Endothelial cell of umbilical vein (primary cell): ENCODE data around the gene NPNT. TPM values are rescaled to one million over a fixed set of nuclear protein-coding genes. Genes with fewer than 3 reads are reported as not detected.

ENCODE experiments used
- BruUV-seq: library from RNA; stranded (reverse); fragments of 400-500 nt; replicated peaks from 2 replicates; lab custom pipeline; 2021; lab: Mats Ljungman, UMichigan
- CTCF ChIA-PET: fragments of 300-600, 350-600 bp; sonication (Branson Sonifier 250); formaldehyde crosslinking; loops from one replicate; lab custom pipeline; 2021; ENCODE audit warnings: antibody characterized with exemption, inconsistent platforms; lab: Charles Lee
- POLR2A ChIA-PET: fragments of 300-600, 350-600 bp; sonication (Branson Sonifier 250); formaldehyde crosslinking; loops from one replicate; lab custom pipeline; 2021; ENCODE audit warnings: antibody characterized with exemption, inconsistent platforms; lab: Charles Lee
- DNase-seq: peaks from one replicate; pipeline ENCODE4 v3.0.0-alpha.2; 2011; ENCODE audit warnings: low read depth, low spot score
- FAIRE-seq: peaks from 2 replicates; lab custom pipeline; 2011; peaks lifted over from hg19 to GRCh38; lab: Jason Lieb, UNC
- H2AFZ ChIP-seq: 2 replicates; pipeline ENCODE4 v1.6.0; 2012; ENCODE audit warnings: low read depth, low read length, control low read depth, inconsistent platforms
- H3K27ac ChIP-seq: 2 replicates; pipeline ENCODE4 v1.5.1; 2011; ENCODE audit warnings: low read depth, mild to moderate bottlenecking, control low read depth, low read length, moderate library complexity; ENCODE audit not compliant: insufficient read depth
- H3K27me3 ChIP-seq, 2 experiments: 2 replicates each; pipeline versions ENCODE4 v1.6.0 to v1.6.1; 2011; ENCODE audit warnings: low read length in 2 of 2, mixed read lengths in 1 of 2; ENCODE audit not compliant: control insufficient read depth in 2 of 2, insufficient read depth in 2 of 2
- H3K36me3 ChIP-seq, 2 experiments: 2 replicates in 1 of 2; 3 replicates in 1 of 2; pipeline ENCODE4 v1.5.1; 2011; ENCODE audit warnings: low read length in 2 of 2, mild to moderate bottlenecking in 1 of 2, moderate library complexity in 1 of 2; ENCODE audit not compliant: control insufficient read depth in 2 of 2, insufficient read depth in 2 of 2; ENCODE audit errors: extremely low read depth in 1 of 2
- H3K4me1 ChIP-seq: 3 replicates; pipeline ENCODE4 v1.5.1; 2011; ENCODE audit warnings: mild to moderate bottlenecking, low read length; ENCODE audit not compliant: control insufficient read depth, insufficient read depth; ENCODE audit errors: extremely low read depth
- H3K4me2 ChIP-seq: 2 replicates; pipeline ENCODE4 v1.6.1; 2011; ENCODE audit warnings: low read length, control low read depth, mixed read lengths; ENCODE audit not compliant: insufficient read depth
- H3K4me3 ChIP-seq, 3 experiments: fragments of 200-600 bp in 1 of 3; sonication (generic), shearing (Covaris generic) in 1 of 3; replicated peaks in 1 of 3; 2 replicates each; pipeline ENCODE4 v1.5.1; 2011 to 2016; ENCODE audit warnings: control low read depth in 3 of 3, low read length in 3 of 3, mild to moderate bottlenecking in 2 of 3, inconsistent platforms in 1 of 3, low read depth in 1 of 3, moderate library complexity in 1 of 3; ENCODE audit not compliant: insufficient read depth in 1 of 3
- H3K79me2 ChIP-seq: 2 replicates; pipeline ENCODE4 v1.6.0; 2012; ENCODE audit warnings: low read length, inconsistent platforms; ENCODE audit not compliant: control insufficient read depth, insufficient read depth
- H3K9ac ChIP-seq: replicated peaks from 2 replicates; pipeline ENCODE3; 2011; ENCODE audit warnings: low read length, control low read depth; ENCODE audit not compliant: insufficient read depth; ENCODE audit errors: extremely low read depth
- H3K9me1 ChIP-seq: replicated peaks from 3 replicates; pipeline ENCODE4 v1.6.0; 2011; ENCODE audit warnings: mild to moderate bottlenecking, low read length; ENCODE audit not compliant: control insufficient read depth, insufficient read depth; ENCODE audit errors: extremely low read depth
- H3K9me3 ChIP-seq: replicated peaks from 2 replicates; pipeline ENCODE4 v1.5.1; 2012; ENCODE audit warnings: low read length, inconsistent platforms; ENCODE audit not compliant: control insufficient read depth, insufficient read depth
- H4K20me1 ChIP-seq: replicated peaks from 2 replicates; pipeline ENCODE3; 2011; ENCODE audit warnings: mild to moderate bottlenecking, low read length; ENCODE audit not compliant: control insufficient read depth, insufficient read depth; ENCODE audit errors: extremely low read depth
- EZH2 ChIP-seq: IDR thresholded peaks from 2 replicates; pipeline ENCODE4 v1.6.1; 2012; ENCODE audit warnings: borderline replicate concordance, low read depth, mild to moderate bottlenecking, moderate library complexity, low read length, inconsistent platforms; ENCODE audit not compliant: severe bottlenecking
- FOS ChIP-seq: IDR thresholded peaks from 2 replicates; pipeline ENCODE4 v1.6.1; 2011; ENCODE audit warnings: mild to moderate bottlenecking, low read length, moderate library complexity, borderline replicate concordance; ENCODE audit not compliant: insufficient read depth
- GATA2 ChIP-seq: IDR thresholded peaks from 2 replicates; pipeline ENCODE4 v1.7.0; 2011; ENCODE audit warnings: low read depth, mild to moderate bottlenecking, moderate library complexity, mixed read lengths, low read length; ENCODE audit not compliant: insufficient read length, insufficient read depth
- JUN ChIP-seq: IDR thresholded peaks from 2 replicates; pipeline ENCODE4 v1.6.1; 2011; ENCODE audit warnings: borderline replicate concordance, low read depth; ENCODE audit not compliant: insufficient read length, insufficient read depth
- MYC ChIP-seq: IDR thresholded peaks from one replicate; pipeline ENCODE4 v1.6.1; 2011; ENCODE audit warnings: mild to moderate bottlenecking, low read depth, low read length
- POLR2A ChIP-seq: IDR thresholded peaks from 2 replicates; pipeline ENCODE4 v1.6.1; 2012; ENCODE audit warnings: low read depth, mild to moderate bottlenecking, control low read depth, low read length
- POLR2AphosphoS5 ChIP-seq: IDR thresholded peaks from 2 replicates; pipeline ENCODE4 v1.6.1; 2012; ENCODE audit warnings: low read depth, mild to moderate bottlenecking, control low read depth, low read length, moderate library complexity; ENCODE audit not compliant: insufficient read depth
- dilution Hi-C: fragments of 300-500 bp; cut with MboI; formaldehyde crosslinking; loops from one replicate; pipeline ENCODE4 v1.15.0; 2019; ENCODE audit warnings: low sequenced_read_pairs; ENCODE audit not compliant: extremely low pct_ligation_motif_present
- intact Hi-C: fragments of 100-400 bp; cut with micrococcal nuclease; formaldehyde crosslinking; loops from one replicate; pipeline ENCODE4 v1.10.0; 2022
- polyA plus RNA-seq, 4 experiments: library from polyadenylated mRNA; depleted of rRNA in 3 of 4; stranded (reverse) in 3 of 4; unstranded in 1 of 4; fragments of >200 nt; gene quantifications; 2 replicates each; pipeline versions ENCODE4 v1.2.1 to v1.2.3, GENCODE V29; 2011 to 2012; ENCODE audit warnings: missing spikeins in 1 of 4
- total RNA-seq: library from RNA; stranded (reverse); gene quantifications from 2 replicates; pipeline ENCODE4 v1.2.3, GENCODE V29; 2021
- TF ChIP-seq, protein P1 (sequence below), 2 donors: IDR thresholded peaks; 1 replicate in 1 of 2; 2 replicates in 1 of 2; pipeline ENCODE4 v1.5.1; 2011; ENCODE audit warnings: low read length in 2 of 2, mild to moderate bottlenecking in 2 of 2, moderate library complexity in 2 of 2, control low read depth in 1 of 2, inconsistent platforms in 1 of 2, low read depth in 1 of 2; ENCODE audit not compliant: insufficient read depth in 1 of 2; ENCODE audit errors: extremely low read depth in 1 of 2
- TF ChIP-seq, protein P2 (sequence below): IDR thresholded peaks from 2 replicates; pipeline ENCODE4 v1.6.1; 2011; ENCODE audit not compliant: insufficient read depth, insufficient read length

NPNT gene
- total and polyA plus RNA-seq, 2 donors (not counting 3 experiments of a cell fraction or from before 2014, with no cell fraction given): not detected

DNA sequence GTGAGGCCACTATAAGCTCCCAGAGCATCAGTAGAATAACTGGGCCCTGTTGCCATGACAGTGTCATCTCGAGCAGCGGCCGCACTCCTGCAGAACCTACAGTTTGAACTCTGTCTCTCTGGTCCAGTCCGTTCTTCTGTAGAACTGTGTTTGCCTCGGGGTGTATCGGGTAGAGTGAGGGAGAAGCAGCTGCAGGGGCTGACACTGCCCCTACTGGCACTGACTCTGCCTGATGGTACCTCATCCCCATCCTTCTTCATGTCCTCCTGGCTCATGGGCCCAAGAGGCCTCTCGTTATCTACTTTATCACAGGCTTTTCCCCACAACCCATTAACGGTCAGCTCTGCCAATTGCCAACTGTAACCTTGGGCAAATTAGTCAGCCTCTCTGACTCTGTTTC lies 96.5 kb downstream of the NPNT start:
- Histone ChIP-seq H3K27ac (no peak overlapping the region), H4K20me1 (no peaks in the 10 kb centered on the region), H3K4me3 (no peak overlapping the region), H3K79me2 (no peaks in the 10 kb centered on the region), H3K9ac (no peak overlapping the region), H3K9me1 (no peaks in the 10 kb centered on the region), H3K36me3 (no peaks in the 10 kb centered on the region), H3K4me1 (peaks cover 27% of the 10 kb centered on the region), H2AFZ (no peak overlapping the region), H3K27me3 (no peaks in the 10 kb centered on the region), H3K4me2 (no peak overlapping the region), H3K9me3 (no peaks in the 10 kb centered on the region)
- dilution Hi-C loops (no loop called here), intact Hi-C loops (loop anchor here (1.0 to 10.0 kb wide), 3 partner anchors 71 to 287 kb away; partner anchors contain the start of genes GSTCD and INTS12)
- DNase-seq (peak; percentile 6), FAIRE-seq (no peak)
- no TSS peak for BruUV-seq
- TF ChIP-seq FOS (no peak), POLR2AphosphoS5 (no peak), POLR2A (no peak), EZH2 (no peak), MYC (no peak), JUN (no peak), GATA2 (no peak)
- TF ChIP-seq, protein P1, sequence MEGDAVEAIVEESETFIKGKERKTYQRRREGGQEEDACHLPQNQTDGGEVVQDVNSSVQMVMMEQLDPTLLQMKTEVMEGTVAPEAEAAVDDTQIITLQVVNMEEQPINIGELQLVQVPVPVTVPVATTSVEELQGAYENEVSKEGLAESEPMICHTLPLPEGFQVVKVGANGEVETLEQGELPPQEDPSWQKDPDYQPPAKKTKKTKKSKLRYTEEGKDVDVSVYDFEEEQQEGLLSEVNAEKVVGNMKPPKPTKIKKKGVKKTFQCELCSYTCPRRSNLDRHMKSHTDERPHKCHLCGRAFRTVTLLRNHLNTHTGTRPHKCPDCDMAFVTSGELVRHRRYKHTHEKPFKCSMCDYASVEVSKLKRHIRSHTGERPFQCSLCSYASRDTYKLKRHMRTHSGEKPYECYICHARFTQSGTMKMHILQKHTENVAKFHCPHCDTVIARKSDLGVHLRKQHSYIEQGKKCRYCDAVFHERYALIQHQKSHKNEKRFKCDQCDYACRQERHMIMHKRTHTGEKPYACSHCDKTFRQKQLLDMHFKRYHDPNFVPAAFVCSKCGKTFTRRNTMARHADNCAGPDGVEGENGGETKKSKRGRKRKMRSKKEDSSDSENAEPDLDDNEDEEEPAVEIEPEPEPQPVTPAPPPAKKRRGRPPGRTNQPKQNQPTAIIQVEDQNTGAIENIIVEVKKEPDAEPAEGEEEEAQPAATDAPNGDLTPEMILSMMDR (IDR thresholded peaks at IDR 0.05; ENCODE audit: extremely low read depth in 1 of 2, insufficient read depth in 1 of 2, low read depth in 1 of 2, low read length in 2 of 2): no peak
- TF ChIP-seq, protein P2, sequence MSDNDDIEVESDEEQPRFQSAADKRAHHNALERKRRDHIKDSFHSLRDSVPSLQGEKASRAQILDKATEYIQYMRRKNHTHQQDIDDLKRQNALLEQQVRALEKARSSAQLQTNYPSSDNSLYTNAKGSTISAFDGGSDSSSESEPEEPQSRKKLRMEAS: no peak
- ChIA-PET POLR2A (interaction anchor here (1.0 kb wide), 1 partner anchor 282 kb away, joined by 3 read pairs; no protein-coding TSS in a partner anchor), CTCF (interaction anchor here (1.4 to 2.0 kb wide), 2 partner anchors 13 to 276 kb away, joined by 3 to 9 read pairs; no protein-coding TSS in a partner anchor)
